Left kidney (tissue), 2 donors: Measurements from ENCODE around the gene SLC12A7. TPM values are rescaled to one million over a fixed set of nuclear protein-coding genes. Genes with fewer than 3 reads are reported as not detected.
A peak's percentile ranks its signal among the peaks of the same experiment; 100 is the strongest.

Source experiments
- DNase-seq: peaks from one replicate; pipeline ENCODE4 v3.0.0-alpha.2; 2013
- polyA plus RNA-seq: library from polyadenylated mRNA; unstranded; fragments of 120-200 nt; gene quantifications from one replicate; pipeline ENCODE4 v1.2.1, GENCODE V29; 2013; ENCODE audit not compliant: insufficient read length

SLC12A7 gene
- polyA plus RNA-seq, 1 donor: 38.3 TPM

DNA sequence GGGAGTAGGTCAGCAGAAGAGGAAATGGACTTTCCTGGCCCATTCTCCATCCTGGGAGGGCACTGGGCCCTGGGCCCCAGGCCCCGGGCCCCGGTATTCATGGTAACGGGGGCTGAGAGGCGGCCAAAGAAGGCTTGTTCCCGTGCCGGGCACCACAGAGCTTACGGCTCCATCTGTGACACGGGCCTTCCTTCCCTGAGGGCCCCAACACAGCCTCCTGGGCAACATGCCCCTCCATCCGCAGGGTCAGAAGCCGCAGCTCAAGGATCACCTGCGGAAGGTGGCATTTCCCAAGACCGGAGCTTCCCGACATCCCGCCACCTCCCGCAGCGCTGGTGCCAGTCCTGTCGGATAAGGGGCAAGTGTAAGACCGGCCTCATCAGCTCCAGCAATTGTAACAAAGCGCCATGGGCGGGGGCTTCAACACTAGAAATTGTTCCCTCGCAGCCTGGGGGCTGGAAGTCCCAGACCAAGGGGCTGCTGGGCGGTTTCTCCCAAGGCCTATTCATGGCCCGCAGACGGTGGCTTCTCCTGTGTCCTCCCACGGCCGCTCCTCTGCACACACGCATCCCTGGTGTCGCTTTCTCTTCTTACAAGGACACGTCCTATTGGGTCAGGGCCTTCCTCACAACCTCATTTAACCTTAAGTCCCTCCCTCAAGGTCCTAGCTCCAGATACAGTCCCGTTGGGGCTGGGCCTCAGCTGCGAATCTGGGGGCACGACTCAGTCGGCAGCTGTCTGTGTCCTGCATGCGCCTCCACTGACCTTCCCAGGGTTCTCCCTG lies 31.2 kb upstream of the SLC12A7 start:
- no peak for DNase-seq

GRCh38 chr5:1141834-1142233 lies 30.0 kb upstream of the SLC12A7 start:
- DNase-seq: no peak

GRCh38 chr5:1140818-1141189 lies 28.9 kb upstream of the SLC12A7 start:
- DNase-seq: no peak

GRCh38 chr5:1140171-1140817 lies 28.4 kb upstream of the SLC12A7 start:
- peak; percentile 68 for DNase-seq

- no peak for DNase-seq
Measured at GRCh38 chr5:1139331-1140170, 27.7 kb upstream of the SLC12A7 start.

DNA sequence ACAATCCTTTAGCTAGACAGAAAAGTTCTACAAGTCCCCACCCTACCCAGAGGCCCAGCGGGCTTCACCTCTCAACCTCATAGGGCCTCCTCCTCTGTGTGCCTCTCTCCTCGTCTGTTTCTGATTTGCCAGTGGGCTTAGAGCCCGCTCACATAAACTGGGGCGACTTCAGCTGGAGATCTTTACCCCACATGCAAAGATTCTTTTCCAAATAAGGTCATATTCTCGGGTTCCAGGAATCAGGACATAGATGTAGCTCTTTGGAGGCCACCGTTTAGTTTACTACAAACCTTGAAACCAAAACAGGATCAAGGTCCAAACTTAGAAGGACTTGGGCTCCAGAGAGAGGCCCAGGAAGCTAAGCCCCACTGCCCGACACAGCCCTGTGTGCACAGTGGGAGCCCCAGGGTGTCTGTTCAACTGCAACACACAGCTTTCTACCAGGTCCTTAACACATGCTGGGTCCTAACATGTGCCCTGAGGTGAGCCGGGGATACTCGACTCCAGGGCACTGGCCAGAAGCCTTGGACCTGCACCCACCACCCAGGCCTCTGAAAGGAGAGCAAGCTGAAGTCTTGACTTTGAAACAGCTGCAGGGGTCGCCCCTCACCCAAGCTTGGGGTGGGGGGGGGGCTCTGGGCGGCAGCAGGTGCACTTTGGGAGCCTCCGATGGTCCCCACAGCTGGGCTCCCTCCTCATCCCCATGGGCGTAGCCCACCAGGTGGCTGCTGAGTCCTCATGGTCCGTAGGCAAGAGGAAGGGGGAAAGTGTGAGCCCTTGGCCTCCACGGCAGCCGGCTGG lies 26.8 kb upstream of the SLC12A7 start:
- DNase-seq: no peak

DNA sequence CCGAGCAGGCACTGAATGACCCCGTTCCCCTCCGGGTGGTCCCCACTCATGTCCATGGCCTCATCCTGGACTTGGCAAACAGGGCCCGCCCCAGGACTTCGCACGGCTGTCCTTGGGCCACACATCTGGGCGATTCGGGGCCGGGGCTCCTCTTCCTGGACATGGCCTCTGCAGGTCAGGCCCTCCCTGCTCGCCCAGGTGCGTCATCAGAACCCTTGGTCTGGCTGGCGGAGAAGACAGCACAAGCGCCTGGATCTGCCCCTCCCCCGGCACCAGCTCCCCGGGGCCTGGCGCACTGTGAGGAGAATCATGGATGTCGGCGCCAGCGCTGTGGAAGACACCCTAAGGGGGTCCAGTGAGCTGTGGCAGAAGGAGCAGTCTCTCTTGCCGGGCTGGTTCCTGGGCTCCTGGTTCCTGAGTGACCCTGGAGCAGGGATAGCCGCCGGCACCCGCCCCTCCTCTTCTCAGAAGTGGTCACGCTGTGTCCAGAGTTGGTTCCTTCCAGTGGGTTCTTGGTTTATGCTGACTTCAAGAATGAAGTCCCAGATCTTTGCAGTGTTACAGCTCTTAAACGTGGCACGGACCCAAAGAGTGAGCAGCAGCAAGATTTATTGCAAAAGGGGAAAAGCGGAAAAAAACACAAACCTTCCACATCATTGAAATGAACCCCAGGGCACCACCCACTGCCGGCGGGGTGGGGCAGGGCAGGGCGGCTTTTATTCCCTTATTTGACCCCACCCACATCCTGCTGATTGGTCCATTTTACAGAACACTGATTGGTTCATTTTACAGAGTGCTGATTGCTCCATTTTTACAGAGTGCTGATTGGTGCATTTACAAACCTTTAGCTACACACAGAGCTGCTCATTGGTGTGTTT lies 25.9 kb upstream of the SLC12A7 start:
- no peak for DNase-seq

GRCh38 chr5:1136814-1137213 lies 25.0 kb upstream of the SLC12A7 start:
- no peak for DNase-seq

DNA sequence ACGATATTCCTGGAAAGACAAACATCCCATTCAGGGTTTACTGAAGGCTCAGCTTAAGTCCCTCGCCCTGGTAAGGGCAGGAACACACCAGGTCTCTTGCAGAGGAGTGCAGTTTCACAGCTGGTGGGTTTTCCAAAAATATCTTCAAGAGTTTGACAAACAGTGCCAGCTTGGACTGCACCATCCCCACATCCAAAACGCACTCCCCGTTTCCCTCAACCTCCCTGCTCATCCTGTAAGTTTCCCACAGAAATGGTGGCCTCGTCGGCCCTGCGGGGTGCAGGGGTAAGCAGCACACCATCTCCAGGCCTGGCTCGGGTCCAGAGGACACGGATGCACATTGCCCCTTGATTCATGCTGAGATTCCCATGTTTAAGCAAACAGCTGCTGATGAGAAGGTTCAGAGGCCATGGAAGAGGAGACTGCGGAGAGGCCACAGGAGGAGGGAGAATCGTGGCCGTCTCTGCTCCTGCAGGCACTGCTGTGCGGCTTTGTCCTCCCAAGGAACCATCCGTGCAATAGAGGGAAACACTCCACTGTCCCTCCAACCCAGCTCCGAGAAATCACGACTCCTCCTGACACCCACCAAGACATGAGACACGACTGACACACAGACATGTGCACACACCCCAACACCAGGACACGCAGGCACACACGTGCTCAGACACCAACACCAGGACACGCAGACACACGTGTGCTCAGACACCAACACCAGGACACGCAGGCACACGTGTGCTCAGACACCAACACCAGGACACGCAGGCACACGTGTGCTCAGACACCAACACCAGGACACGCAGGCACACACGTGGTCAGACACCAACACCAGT lies 24.0 kb upstream of the SLC12A7 start:
- no peak for DNase-seq

DNA sequence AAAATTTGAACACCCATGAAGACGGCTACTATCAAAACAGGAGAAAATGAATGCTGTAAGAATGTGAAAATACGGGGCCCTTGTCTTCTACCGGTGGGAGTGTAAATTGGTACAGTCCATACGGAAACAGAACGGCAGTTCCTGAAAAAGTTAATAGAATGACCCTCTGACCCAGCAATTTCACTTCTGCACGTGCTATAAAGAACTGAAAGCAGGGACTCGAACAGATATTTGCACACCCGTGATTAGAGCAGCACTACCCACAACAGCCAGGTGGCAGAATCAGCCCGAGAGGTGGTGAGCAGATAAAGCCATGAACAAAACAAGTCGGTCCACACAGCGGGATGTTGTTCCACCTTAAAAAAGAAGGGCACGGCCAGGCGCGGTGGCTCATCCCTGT lies 22.6 kb upstream of the SLC12A7 start:
- DNase-seq: no peak

GRCh38 chr5:1133510-1134201 lies 21.8 kb upstream of the SLC12A7 start:
- DNase-seq: no peak

DNA sequence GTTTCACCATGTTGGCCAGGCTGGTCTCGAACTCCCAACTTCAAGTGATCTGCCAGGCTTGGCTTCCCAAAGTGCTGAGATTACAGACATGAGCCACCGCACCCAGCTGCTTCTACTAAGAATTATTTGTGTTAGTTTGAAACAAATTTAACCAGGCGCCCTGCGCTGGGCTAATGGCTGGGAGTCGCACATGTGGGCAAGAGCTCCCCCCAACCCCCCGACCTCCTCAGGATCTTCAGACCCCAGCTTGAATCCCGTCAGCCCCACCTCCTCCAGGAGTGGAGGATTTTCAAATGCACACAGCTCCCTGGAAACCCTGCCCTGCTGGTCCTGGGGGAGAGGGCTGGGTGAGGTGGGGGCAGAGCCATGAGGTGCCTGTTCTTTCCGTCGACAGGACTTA lies 21.2 kb upstream of the SLC12A7 start:
- DNase-seq: no peak

GRCh38 chr5:1132570-1132969 lies 20.7 kb upstream of the SLC12A7 start:
- no peak for DNase-seq

- no peak for DNase-seq
Measured at GRCh38 chr5:1131726-1132125, 19.9 kb upstream of the SLC12A7 start.

GRCh38 chr5:1131191-1131621 lies 19.3 kb upstream of the SLC12A7 start:
- no peak for DNase-seq

GRCh38 chr5:1130218-1130946 lies 18.5 kb upstream of the SLC12A7 start:
- no peak for DNase-seq

GRCh38 chr5:1129711-1130055 lies 17.8 kb upstream of the SLC12A7 start:
- no peak for DNase-seq

- DNase-seq: no peak
Measured at GRCh38 chr5:1128977-1129710, 17.3 kb upstream of the SLC12A7 start.
